HEK293 (cell line): ENCODE measurements around the gene PARP3.
A peak's percentile ranks its signal among the peaks of the same experiment; 100 is the strongest.

ENCODE experiments used
- GLIS1 ChIP-seq: fragments of 450-650 bp; formaldehyde crosslinking; IDR thresholded peaks from 2 replicates; pipeline ENCODE4 v1.5.1; 2016; ENCODE audit warnings: missing biosample characterization, missing genetic modification characterization
- HOXA7 ChIP-seq: sonication (generic); formaldehyde crosslinking; IDR thresholded peaks from 2 replicates; pipeline ENCODE4 v1.8.1; 2022; ENCODE audit warnings: missing genetic modification reagents, borderline replicate concordance
- HOXD13 ChIP-seq: sonication (generic); formaldehyde crosslinking; IDR thresholded peaks from 2 replicates; pipeline ENCODE4 v1.8.0; 2022; ENCODE audit warnings: missing genetic modification reagents, borderline replicate concordance
- KLF16 ChIP-seq: fragments of 450-650 bp; formaldehyde crosslinking; IDR thresholded peaks from 2 replicates; pipeline ENCODE4 v1.5.1; 2017; ENCODE audit warnings: missing biosample characterization, missing genetic modification characterization
- PRDM4 ChIP-seq: fragments of 450-650 bp; formaldehyde crosslinking; IDR thresholded peaks from 2 replicates; pipeline ENCODE4 v1.5.1; 2017; ENCODE audit warnings: missing biosample characterization, missing genetic modification characterization
- ZBTB7A ChIP-seq: fragments of 450-650 bp; formaldehyde crosslinking; IDR thresholded peaks from 2 replicates; pipeline ENCODE4 v1.5.1; 2016; ENCODE audit warnings: low read depth, missing biosample characterization, missing genetic modification characterization
- ZFP3 ChIP-seq: fragments of 450-650 bp; formaldehyde crosslinking; IDR thresholded peaks from 2 replicates; pipeline ENCODE4 v1.5.1; 2016; ENCODE audit warnings: low read depth, missing biosample characterization, missing genetic modification characterization
- ZFP69B ChIP-seq: fragments of 450-650 bp; formaldehyde crosslinking; IDR thresholded peaks from 2 replicates; pipeline ENCODE4 v1.5.1; 2016; ENCODE audit warnings: missing biosample characterization, missing genetic modification characterization
- ZNF140 ChIP-seq: fragments of 450-650 bp; formaldehyde crosslinking; IDR thresholded peaks from 2 replicates; pipeline ENCODE4 v1.5.1; 2016; ENCODE audit warnings: missing biosample characterization, missing genetic modification characterization
- ZNF202 ChIP-seq: fragments of 450-650 bp; formaldehyde crosslinking; IDR thresholded peaks from 2 replicates; pipeline ENCODE4 v1.5.1; 2016; ENCODE audit warnings: missing biosample characterization, missing genetic modification characterization, borderline replicate concordance
- ZNF239 ChIP-seq: fragments of 450-650 bp; formaldehyde crosslinking; IDR thresholded peaks from 2 replicates; pipeline ENCODE4 v1.5.1; 2016; ENCODE audit warnings: missing biosample characterization, missing genetic modification characterization
- ZNF266 ChIP-seq: fragments of 450-650 bp; formaldehyde crosslinking; IDR thresholded peaks from 2 replicates; pipeline ENCODE4 v1.5.1; 2016; ENCODE audit warnings: missing biosample characterization, missing genetic modification characterization, low read depth
- ZNF274 ChIP-seq, 2 experiments: fragments of 200-500 bp in 1 of 2; fragments of 450-650 bp in 1 of 2; sonication (Bioruptor generic) in 1 of 2; formaldehyde crosslinking in 1 of 2; IDR thresholded peaks; 2 replicates each; pipeline versions ENCODE4 v1.5.1 to v1.6.1; 2014 to 2016; ENCODE audit warnings: borderline replicate concordance in 1 of 2, inconsistent platforms in 1 of 2, low read length in 1 of 2, missing biosample characterization in 1 of 2, missing genetic modification characterization in 1 of 2
- ZNF366 ChIP-seq: fragments of 450-650 bp; formaldehyde crosslinking; conservative IDR thresholded peaks from 2 replicates; pipeline ENCODE4 v1.5.1; 2016; ENCODE audit warnings: missing biosample characterization, missing genetic modification characterization
- ZNF391 ChIP-seq: fragments of 450-650 bp; formaldehyde crosslinking; IDR thresholded peaks from 2 replicates; pipeline ENCODE4 v1.5.1; 2016; ENCODE audit warnings: low read depth, missing biosample characterization, missing genetic modification characterization, borderline replicate concordance
- ZNF423 ChIP-seq: fragments of 450-650 bp; formaldehyde crosslinking; IDR thresholded peaks from 2 replicates; pipeline ENCODE4 v1.5.1; 2016; ENCODE audit warnings: missing biosample characterization, missing genetic modification characterization
- ZNF514 ChIP-seq: fragments of 450-650 bp; formaldehyde crosslinking; IDR thresholded peaks from 2 replicates; pipeline ENCODE4 v1.5.1; 2016; ENCODE audit warnings: missing biosample characterization, missing genetic modification characterization
- ZNF529 ChIP-seq: fragments of 450-650 bp; formaldehyde crosslinking; IDR thresholded peaks from 2 replicates; pipeline ENCODE4 v1.5.1; 2017; ENCODE audit warnings: missing genetic modification characterization, missing biosample characterization; ENCODE audit not compliant: insufficient replicate concordance
- ZNF585B ChIP-seq: fragments of 450-650 bp; formaldehyde crosslinking; IDR thresholded peaks from 2 replicates; pipeline ENCODE4 v1.5.1; 2016; ENCODE audit warnings: missing biosample characterization, missing genetic modification characterization
- ZNF621 ChIP-seq: fragments of 450-650 bp; formaldehyde crosslinking; IDR thresholded peaks from 2 replicates; pipeline ENCODE4 v1.5.1; 2017; ENCODE audit warnings: missing biosample characterization, missing genetic modification characterization
- ZNF664 ChIP-seq: fragments of 450-650 bp; formaldehyde crosslinking; IDR thresholded peaks from 2 replicates; pipeline ENCODE4 v1.5.1; 2016; ENCODE audit warnings: missing biosample characterization, missing genetic modification characterization
- ZNF785 ChIP-seq: fragments of 450-650 bp; formaldehyde crosslinking; IDR thresholded peaks from 2 replicates; pipeline ENCODE4 v1.5.1; 2016; ENCODE audit warnings: missing biosample characterization, missing genetic modification characterization
- ZNF792 ChIP-seq: fragments of 450-650 bp; formaldehyde crosslinking; IDR thresholded peaks from 2 replicates; pipeline ENCODE4 v1.5.1; 2016; ENCODE audit warnings: missing biosample characterization, missing genetic modification characterization
- ZXDB ChIP-seq: fragments of 450-650 bp; formaldehyde crosslinking; IDR thresholded peaks from 2 replicates; pipeline ENCODE4 v1.5.1; 2016; ENCODE audit warnings: missing biosample characterization, missing genetic modification characterization
- TF ChIP-seq, protein P1 (sequence below): fragments of 450-650 bp; formaldehyde crosslinking; IDR thresholded peaks from 2 replicates; pipeline ENCODE4 v1.5.1; 2016; ENCODE audit warnings: missing biosample characterization, missing genetic modification characterization
- TF ChIP-seq, protein P2 (sequence below): fragments of 450-650 bp; formaldehyde crosslinking; IDR thresholded peaks from 2 replicates; pipeline ENCODE4 v1.5.1; 2016; ENCODE audit warnings: missing biosample characterization, missing genetic modification characterization
- TF ChIP-seq, protein P3 (sequence below): fragments of 450-650 bp; formaldehyde crosslinking; IDR thresholded peaks from 2 replicates; pipeline ENCODE4 v1.5.1; 2016; ENCODE audit warnings: missing biosample characterization, missing genetic modification characterization
- TF ChIP-seq, protein P4 (sequence below): fragments of 450-650 bp; formaldehyde crosslinking; IDR thresholded peaks from 2 replicates; pipeline ENCODE4 v1.5.1; 2016; ENCODE audit warnings: missing biosample characterization, missing genetic modification characterization
- TF ChIP-seq, protein P5 (sequence below): fragments of 450-650 bp; formaldehyde crosslinking; IDR thresholded peaks from 2 replicates; pipeline ENCODE4 v1.5.1; 2016; ENCODE audit warnings: missing biosample characterization, missing genetic modification characterization

PARP3 gene

GRCh38 chr3:51995346-51996163 lies 53.4 kb downstream of the PARP3 start, which contains the start of gene RPL29 (continued):
- TF ChIP-seq, protein P1, sequence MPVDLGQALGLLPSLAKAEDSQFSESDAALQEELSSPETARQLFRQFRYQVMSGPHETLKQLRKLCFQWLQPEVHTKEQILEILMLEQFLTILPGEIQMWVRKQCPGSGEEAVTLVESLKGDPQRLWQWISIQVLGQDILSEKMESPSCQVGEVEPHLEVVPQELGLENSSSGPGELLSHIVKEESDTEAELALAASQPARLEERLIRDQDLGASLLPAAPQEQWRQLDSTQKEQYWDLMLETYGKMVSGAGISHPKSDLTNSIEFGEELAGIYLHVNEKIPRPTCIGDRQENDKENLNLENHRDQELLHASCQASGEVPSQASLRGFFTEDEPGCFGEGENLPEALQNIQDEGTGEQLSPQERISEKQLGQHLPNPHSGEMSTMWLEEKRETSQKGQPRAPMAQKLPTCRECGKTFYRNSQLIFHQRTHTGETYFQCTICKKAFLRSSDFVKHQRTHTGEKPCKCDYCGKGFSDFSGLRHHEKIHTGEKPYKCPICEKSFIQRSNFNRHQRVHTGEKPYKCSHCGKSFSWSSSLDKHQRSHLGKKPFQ (tag by site-specific recombination), result no peak
- TF ChIP-seq HOXD13 (CRISPR knock-in tag) (no peak), ZNF514 (no peak), ZNF140 (tag by site-specific recombination) (no peak), ZNF529 (tag by site-specific recombination) (no peak), HOXA7 (CRISPR knock-in tag) (no peak), ZFP3 (tag by site-specific recombination) (no peak), ZNF664 (no peak), ZBTB7A (tag by site-specific recombination) (no peak), KLF16 (tag by site-specific recombination) (peak; percentile 82), ZNF792 (tag by site-specific recombination) (no peak), ZNF585B (tag by site-specific recombination) (no peak), ZNF785 (tag by site-specific recombination) (no peak), ZNF423 (no peak), ZNF266 (tag by site-specific recombination) (no peak), ZNF202 (tag by site-specific recombination) (no peak), GLIS1 (tag by site-specific recombination) (no peak), ZXDB (peak; percentile 94), ZNF391 (peak; percentile 83; the same call in 1 of the 2 replicates), ZNF274 (IDR thresholded peaks at IDR 0.05; ENCODE audit: low read length) (no peak), ZNF274 (tag by site-specific recombination; IDR thresholded peaks at IDR 0.05; ENCODE audit: borderline replicate concordance) (no peak), ZFP69B (tag by site-specific recombination) (peak; percentile 76; the same call in 1 of the 2 replicates), ZNF366 (tag by site-specific recombination) (no peak), PRDM4 (tag by site-specific recombination) (peak; percentile 59; the same call in 1 of the 2 replicates), ZNF621 (no peak), ZNF239 (peak; percentile 86; the same call in 1 of the 2 replicates)
- TF ChIP-seq, protein P2, sequence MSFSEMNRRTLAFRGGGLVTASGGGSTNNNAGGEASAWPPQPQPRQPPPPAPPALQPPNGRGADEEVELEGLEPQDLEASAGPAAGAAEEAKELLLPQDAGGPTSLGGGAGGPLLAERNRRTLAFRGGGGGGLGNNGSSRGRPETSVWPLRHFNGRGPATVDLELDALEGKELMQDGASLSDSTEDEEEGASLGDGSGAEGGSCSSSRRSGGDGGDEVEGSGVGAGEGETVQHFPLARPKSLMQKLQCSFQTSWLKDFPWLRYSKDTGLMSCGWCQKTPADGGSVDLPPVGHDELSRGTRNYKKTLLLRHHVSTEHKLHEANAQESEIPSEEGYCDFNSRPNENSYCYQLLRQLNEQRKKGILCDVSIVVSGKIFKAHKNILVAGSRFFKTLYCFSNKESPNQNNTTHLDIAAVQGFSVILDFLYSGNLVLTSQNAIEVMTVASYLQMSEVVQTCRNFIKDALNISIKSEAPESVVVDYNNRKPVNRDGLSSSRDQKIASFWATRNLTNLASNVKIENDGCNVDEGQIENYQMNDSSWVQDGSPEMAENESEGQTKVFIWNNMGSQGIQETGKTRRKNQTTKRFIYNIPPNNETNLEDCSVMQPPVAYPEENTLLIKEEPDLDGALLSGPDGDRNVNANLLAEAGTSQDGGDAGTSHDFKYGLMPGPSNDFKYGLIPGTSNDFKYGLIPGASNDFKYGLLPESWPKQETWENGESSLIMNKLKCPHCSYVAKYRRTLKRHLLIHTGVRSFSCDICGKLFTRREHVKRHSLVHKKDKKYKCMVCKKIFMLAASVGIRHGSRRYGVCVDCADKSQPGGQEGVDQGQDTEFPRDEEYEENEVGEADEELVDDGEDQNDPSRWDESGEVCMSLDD (tag by site-specific recombination), result 0 out of 2 replicates have a peak, but pooled peaks have one; percentile 31
- TF ChIP-seq, protein P3, sequence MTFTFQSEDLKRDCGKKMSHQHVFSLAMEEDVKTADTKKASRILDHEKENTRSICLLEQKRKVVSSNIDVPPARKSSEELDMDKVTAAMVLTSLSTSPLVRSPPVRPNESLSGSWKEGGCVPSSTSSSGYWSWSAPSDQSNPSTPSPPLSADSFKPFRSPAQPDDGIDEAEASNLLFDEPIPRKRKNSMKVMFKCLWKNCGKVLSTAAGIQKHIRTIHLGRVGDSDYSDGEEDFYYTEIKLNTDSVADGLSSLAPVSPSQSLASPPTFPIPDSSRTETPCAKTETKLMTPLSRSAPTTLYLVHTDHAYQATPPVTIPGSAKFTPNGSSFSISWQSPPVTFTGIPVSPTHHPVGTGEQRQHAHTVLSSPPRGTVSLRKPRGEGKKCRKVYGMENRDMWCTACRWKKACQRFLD (tag by site-specific recombination), result no peak
- TF ChIP-seq, protein P4, sequence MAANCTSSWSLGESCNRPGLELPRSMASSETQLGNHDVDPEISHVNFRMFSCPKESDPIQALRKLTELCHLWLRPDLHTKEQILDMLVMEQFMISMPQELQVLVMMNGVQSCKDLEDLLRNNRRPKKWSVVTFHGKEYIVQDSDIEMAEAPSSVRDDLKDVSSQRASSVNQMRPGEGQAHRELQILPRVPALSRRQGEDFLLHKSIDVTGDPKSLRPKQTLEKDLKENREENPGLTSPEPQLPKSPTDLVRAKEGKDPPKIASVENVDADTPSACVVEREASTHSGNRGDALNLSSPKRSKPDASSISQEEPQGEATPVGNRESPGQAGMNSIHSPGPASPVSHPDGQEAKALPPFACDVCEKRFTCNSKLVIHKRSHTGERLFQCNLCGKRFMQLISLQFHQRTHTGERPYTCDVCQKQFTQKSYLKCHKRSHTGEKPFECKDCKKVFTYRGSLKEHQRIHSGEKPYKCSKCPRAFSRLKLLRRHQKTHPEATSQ (tag by site-specific recombination), result peak; percentile 37; the same call in 1 of the 2 replicates
- TF ChIP-seq, protein P5, sequence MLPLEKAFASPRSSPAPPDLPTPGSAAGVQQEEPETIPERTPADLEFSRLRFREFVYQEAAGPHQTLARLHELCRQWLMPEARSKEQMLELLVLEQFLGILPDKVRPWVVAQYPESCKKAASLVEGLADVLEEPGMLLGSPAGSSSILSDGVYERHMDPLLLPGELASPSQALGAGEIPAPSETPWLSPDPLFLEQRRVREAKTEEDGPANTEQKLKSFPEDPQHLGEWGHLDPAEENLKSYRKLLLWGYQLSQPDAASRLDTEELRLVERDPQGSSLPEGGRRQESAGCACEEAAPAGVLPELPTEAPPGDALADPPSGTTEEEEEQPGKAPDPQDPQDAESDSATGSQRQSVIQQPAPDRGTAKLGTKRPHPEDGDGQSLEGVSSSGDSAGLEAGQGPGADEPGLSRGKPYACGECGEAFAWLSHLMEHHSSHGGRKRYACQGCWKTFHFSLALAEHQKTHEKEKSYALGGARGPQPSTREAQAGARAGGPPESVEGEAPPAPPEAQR (tag by site-specific recombination), result no peak
